ENCODE data around the gene UBAP2. TPM values are rescaled to one million over a fixed set of nuclear protein-coding genes. Genes with fewer than 3 reads are reported as not detected.
A peak's percentile ranks its signal among the peaks of the same experiment; 100 is the strongest.

Gene UBAP2
- polyA plus RNA-seq, 1 donor (not counting 4 experiments of a cell fraction or from before 2014, with no cell fraction given) = 16.3 TPM

- Histone ChIP-seq H3K36me3 (ENCODE audit: control insufficient read depth in 2 of 2, extremely low read depth in 1 of 2, insufficient read depth in 2 of 2, low read length in 2 of 2) (peaks cover 60 to 82% of the 10 kb centered on the region in 2 experiments), H3K79me2 (ENCODE audit: control insufficient read depth, insufficient read depth, low read length) (no peaks in the 10 kb centered on the region), H2AFZ (ENCODE audit: control insufficient read depth, low read length) (no peak overlapping the region), H3K27ac (ENCODE audit: control insufficient read depth, insufficient read depth, low read length) (no peak overlapping the region), H3K4me1 (ENCODE audit: control insufficient read depth, extremely low read depth, insufficient read depth, low read length) (no peaks in the 10 kb centered on the region), H3K9me3 (ENCODE audit: control insufficient read depth, low read depth, low read length) (no peaks in the 10 kb centered on the region), H3K9ac (ENCODE audit: control insufficient read depth, extremely low read depth, insufficient read depth, low read length) (no peak overlapping the region), H4K20me1 (ENCODE audit: control insufficient read depth, extremely low read depth, insufficient read depth, low read length) (peaks cover 5% of the 10 kb centered on the region), H3K4me3 (ENCODE audit: control insufficient read depth in 2 of 3, extremely low read depth in 1 of 3, insufficient read depth in 2 of 3, low read depth in 1 of 3, low read length in 3 of 3) (no peak overlapping the region), H3K4me2 (ENCODE audit: control insufficient read depth, extremely low read depth, insufficient read depth, low read depth, low read length) (no peak overlapping the region), H3K27me3 (ENCODE audit: control insufficient read depth, extremely low read depth, insufficient read depth, low read length) (no peaks in the 10 kb centered on the region), H3K9me1 (ENCODE audit: control insufficient read depth, extremely low read depth, insufficient read depth, low read length) (no peaks in the 10 kb centered on the region)
- dilution Hi-C loops (cut with MboI; ENCODE audit: extremely low pct_ligation_motif_present, low sequenced_read_pairs) = no loop called here
- DNase-seq (ENCODE audit: low read depth, low spot score) (no peak), FAIRE-seq (no peak)
- TF ChIP-seq CTCF (optimal IDR thresholded peaks at IDR 0.05 in 1 of 3, IDR thresholded peaks at IDR 0.05 in 1 of 3, conservative IDR thresholded peaks at IDR 0.05 in 1 of 3; ENCODE audit: extremely low read depth in 1 of 3, insufficient read depth in 2 of 3, low read length in 3 of 3) (no peak), EZH2 (IDR thresholded peaks at IDR 0.05; ENCODE audit: low read length) (no peak)
Measured at GRCh38 chr9:33923079-33923478, 125.6 kb downstream of the UBAP2 start.

- dilution Hi-C loops (cut with MboI; ENCODE audit: extremely low pct_ligation_motif_present, low sequenced_read_pairs) = no loop called here
- Histone ChIP-seq H3K9me1 (ENCODE audit: control insufficient read depth, extremely low read depth, insufficient read depth, low read length) (no peaks in the 10 kb centered on the region), H4K20me1 (ENCODE audit: control insufficient read depth, extremely low read depth, insufficient read depth, low read length) (peaks cover 5% of the 10 kb centered on the region), H2AFZ (ENCODE audit: control insufficient read depth, low read length) (no peak overlapping the region), H3K27me3 (ENCODE audit: control insufficient read depth, extremely low read depth, insufficient read depth, low read length) (no peaks in the 10 kb centered on the region), H3K9ac (ENCODE audit: control insufficient read depth, extremely low read depth, insufficient read depth, low read length) (no peak overlapping the region), H3K79me2 (ENCODE audit: control insufficient read depth, insufficient read depth, low read length) (no peaks in the 10 kb centered on the region), H3K4me2 (ENCODE audit: control insufficient read depth, extremely low read depth, insufficient read depth, low read depth, low read length) (no peak overlapping the region), H3K4me3 (ENCODE audit: control insufficient read depth in 2 of 3, extremely low read depth in 1 of 3, insufficient read depth in 2 of 3, low read depth in 1 of 3, low read length in 3 of 3) (no peak overlapping the region), H3K27ac (ENCODE audit: control insufficient read depth, insufficient read depth, low read length) (no peak overlapping the region), H3K4me1 (ENCODE audit: control insufficient read depth, extremely low read depth, insufficient read depth, low read length) (no peaks in the 10 kb centered on the region), H3K36me3 (ENCODE audit: control insufficient read depth in 2 of 2, extremely low read depth in 1 of 2, insufficient read depth in 2 of 2, low read length in 2 of 2) (peaks cover 52 to 80% of the 10 kb centered on the region in 2 experiments), H3K9me3 (ENCODE audit: control insufficient read depth, low read depth, low read length) (no peaks in the 10 kb centered on the region)
- FAIRE-seq = no peak
- DNase-seq (ENCODE audit: low read depth, low spot score) = no peak
- TF ChIP-seq EZH2 (IDR thresholded peaks at IDR 0.05; ENCODE audit: low read length) (no peak), CTCF (optimal IDR thresholded peaks at IDR 0.05 in 1 of 3, IDR thresholded peaks at IDR 0.05 in 1 of 3, conservative IDR thresholded peaks at IDR 0.05 in 1 of 3; ENCODE audit: extremely low read depth in 1 of 3, insufficient read depth in 2 of 3, low read length in 3 of 3) (peak; percentile 64 to 84 (median 76))
Measured at GRCh38 chr9:33921967-33922895, 126.5 kb downstream of the UBAP2 start.
